ENCODE data around the gene FOXP1.

DNA sequence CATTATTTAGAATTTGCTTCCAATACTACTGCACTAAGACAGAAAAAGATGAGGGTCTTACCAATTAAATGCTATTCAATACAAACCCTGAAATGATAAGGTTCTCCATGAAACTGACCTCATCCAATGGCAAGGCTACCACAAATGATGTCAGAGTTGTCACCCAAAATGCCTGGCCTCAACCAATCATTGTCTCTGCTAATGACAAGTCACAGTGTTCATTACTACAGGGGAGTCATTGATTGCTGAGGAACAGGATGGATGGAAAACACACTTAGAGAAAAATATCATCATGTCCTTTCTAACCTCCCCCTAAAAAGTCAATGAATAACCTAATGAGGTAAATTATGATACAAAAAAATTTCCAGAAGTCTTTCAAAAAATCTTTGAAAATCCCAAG is 91.0 kb downstream of the FOXP1 start:
- TF ChIP-seq, protein P1, sequence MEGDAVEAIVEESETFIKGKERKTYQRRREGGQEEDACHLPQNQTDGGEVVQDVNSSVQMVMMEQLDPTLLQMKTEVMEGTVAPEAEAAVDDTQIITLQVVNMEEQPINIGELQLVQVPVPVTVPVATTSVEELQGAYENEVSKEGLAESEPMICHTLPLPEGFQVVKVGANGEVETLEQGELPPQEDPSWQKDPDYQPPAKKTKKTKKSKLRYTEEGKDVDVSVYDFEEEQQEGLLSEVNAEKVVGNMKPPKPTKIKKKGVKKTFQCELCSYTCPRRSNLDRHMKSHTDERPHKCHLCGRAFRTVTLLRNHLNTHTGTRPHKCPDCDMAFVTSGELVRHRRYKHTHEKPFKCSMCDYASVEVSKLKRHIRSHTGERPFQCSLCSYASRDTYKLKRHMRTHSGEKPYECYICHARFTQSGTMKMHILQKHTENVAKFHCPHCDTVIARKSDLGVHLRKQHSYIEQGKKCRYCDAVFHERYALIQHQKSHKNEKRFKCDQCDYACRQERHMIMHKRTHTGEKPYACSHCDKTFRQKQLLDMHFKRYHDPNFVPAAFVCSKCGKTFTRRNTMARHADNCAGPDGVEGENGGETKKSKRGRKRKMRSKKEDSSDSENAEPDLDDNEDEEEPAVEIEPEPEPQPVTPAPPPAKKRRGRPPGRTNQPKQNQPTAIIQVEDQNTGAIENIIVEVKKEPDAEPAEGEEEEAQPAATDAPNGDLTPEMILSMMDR (IDR thresholded peaks at IDR 0.05): no peak
- TF ChIP-seq EZH2 (IDR thresholded peaks at IDR 0.05; ENCODE audit: borderline replicate concordance, insufficient read depth, low read depth, low read length, poor library complexity, severe bottlenecking): no peak

Measured in B cell (primary cell).